NCI-H2107 (cell line): ENCODE data around the gene ATF6.

ENCODE experiments used
- DNase-seq: peaks from one replicate; lab custom pipeline; 2025; lab: John Stamatoyannopoulos, UW

ATF6 gene

DNA sequence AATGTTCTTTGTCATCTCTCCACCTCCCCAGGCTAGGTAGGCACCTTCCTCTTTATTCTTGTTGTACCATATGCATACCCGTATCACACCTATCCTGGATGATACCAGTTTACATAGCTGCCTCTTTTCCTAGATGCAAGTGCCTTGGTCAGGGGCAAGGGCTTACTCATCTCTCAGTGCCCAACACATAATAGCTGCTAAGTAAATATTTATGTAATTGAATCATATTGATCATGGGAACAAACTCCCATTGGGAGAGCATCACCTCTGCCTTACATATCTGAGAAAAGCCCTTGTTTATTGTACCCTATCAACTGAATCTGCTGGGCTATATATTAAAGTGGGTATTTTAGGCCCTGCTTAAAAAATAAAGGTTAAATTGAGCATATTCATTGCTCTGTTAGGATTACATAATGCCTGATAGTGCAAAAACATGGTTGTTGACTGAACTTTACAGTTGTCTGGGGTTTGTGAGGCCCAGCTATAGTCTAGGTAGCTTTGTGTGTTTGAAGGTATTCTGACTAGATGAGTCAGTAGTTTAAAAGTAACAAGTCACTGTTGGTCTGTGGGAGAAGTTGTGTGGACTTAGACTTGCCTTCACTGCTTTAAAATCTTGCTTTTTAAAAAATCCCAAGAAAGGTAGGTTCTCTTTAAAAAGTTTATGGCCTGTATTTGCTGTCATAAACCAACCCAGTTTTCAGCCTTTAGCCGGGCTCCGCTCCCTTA is 174.9 kb downstream of the ATF6 start:
- DNase-seq = no peak

DNA sequence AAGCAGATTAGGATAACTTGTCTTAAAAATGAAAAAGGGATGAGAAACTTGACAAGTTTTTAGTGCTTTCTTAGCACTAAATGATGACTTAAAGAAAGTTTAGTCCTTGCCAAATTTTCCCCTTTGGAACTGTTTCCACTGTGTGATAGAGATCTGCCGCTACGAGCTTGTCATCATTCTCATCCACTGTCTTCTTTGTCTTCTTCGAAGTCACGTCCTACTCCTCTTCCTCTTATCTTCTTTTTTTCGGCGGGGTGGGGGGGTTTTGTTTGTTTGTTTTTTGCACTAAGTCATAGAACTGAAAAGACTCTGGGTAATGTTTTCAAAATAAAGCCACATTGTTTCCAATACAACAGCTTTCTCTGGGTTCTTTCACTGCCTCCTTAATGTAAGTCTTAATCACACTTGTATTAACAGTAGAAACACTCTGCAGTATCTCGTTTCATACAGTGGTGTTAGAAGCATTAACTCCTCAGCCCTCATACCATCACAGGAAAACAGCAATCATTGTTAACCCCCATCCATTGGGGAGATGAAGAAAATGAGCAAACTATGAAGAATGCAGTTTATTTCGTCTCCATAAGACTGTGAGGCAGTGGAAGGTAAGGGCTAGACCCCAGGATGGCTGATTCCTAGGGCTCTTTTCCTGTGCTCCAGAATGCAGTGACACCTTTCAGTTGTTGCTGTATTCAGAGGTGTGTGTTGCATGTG is 175.8 kb downstream of the ATF6 start:
- no peak for DNase-seq

DNA sequence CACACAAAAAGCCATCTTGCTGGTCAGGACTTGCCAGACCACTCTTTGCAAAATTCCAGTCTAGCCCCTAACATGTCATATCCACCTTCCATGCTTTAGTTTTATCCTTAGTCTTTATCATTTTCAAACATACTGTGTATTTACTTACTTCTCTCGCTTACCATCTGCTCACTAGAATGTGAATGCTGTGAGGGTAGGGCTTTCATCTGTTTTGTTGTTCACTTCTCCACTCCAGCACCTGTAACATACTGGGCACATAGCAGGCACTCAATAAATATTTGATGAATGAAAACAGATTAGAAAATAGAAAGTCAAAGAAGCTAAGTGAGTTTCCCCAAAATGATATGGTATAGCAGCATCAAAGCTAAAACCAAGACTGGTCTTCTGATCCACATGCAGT is 177.6 kb downstream of the ATF6 start:
- no peak for DNase-seq

DNA sequence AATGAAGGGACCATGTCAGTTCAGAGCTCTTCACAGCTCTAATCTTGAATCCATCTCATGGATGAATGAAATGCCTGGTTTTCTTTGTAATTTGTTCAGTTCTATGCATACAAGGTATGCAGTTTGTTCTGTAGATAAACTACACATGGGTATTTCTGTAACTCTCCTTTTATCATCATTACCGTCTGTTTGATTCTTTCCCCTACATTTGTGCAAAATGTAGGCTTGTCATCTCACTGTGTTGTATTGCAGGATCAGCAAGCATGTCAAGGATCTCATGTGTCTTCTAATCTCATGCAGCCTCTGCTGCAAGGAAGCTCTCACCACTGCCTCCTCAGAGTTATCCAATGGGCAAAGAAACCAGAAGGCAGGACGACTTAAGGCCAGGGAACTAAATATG is 178.3 kb downstream of the ATF6 start:
- no peak for DNase-seq

GRCh38 chr1:161945306-161946060 is 179.4 kb downstream of the ATF6 start:
- DNase-seq = no peak

DNA sequence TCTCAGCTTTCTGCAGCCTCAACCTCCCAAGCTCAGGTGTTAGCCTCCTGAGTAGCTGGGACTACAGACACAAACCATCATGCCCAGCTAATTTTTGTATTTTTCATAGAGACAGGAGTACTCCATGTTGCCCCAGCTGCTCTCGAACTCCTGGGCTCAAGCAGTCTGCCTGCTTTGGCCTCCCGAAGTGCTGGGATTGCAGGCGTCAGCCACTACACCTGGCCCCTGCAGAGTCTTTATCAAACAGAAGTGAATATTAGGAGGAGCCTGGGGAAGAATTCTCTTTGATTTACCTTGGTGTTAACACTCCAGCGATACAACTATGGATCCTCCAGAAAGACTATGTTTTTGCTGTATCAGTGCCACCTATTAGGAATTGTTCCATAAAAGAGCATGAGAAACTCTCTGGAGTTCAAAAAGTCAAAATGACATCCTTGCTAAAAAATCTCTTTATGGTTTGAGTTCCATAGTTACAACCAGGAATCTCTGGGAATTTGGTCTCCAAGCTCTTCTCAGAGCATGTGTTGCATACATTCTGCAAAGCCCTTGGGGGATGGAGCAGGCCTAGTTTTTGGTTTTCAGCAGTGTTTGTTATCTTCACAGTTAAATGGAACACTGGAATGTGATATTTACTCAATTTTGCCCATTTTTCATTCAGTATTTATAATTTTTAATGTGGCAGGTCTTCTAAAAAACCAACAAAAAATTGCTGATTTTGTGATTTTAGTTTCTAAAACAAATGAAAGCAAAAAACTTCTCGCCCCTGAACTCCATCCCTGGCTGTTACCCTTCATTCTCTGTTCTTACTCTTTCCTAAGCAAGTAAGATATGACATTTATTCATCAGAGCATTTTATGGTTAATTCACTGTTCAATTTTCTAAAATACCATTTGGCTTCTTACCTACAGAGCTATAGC is 180.2 kb downstream of the ATF6 start:
- no peak for DNase-seq

- DNase-seq = no peak
These were observed 182.3 kb downstream of the ATF6 start for GRCh38 chr1:161948435-161948834.

DNA sequence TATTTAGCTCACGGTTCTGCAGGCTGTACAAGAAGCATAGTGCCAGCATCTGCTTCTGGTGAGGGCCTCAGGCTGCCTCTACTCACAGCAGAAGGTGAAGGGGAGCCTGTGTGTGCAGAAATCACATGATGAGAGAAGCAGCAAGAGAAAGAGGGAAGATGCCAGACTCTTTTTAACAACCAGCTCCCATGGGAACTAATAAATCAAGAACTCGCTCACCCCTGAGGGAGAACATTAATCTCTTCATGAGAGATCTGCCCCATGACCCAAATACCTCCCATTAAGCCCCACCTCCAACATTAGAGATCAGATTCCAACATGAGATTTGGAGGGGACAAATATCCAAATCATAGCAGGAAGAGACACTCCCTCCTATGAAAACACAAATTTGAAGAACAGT is 183.4 kb downstream of the ATF6 start:
- DNase-seq = no peak

DNA sequence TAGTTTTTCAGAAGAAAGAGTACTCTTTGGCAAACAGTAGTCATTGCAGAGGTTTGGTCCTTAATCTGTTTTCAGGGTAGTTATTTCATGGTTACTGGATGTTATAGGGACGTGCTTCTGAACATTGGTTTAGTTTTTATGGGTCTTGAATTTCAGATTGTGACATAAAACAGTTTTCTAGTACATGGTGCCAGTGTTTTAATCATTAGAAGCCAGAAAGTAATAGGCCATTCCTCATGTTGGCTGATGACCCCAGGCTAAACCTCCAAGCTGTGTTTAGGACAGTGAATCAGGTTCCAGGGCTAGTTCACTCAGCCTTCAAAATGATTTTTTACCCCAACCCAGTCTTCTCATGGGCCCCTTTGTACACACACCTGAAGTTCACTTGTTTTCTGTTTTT is 184.3 kb downstream of the ATF6 start:
- DNase-seq = no peak

GRCh38 chr1:161951646-161952045 is 185.5 kb downstream of the ATF6 start:
- no peak for DNase-seq

DNA sequence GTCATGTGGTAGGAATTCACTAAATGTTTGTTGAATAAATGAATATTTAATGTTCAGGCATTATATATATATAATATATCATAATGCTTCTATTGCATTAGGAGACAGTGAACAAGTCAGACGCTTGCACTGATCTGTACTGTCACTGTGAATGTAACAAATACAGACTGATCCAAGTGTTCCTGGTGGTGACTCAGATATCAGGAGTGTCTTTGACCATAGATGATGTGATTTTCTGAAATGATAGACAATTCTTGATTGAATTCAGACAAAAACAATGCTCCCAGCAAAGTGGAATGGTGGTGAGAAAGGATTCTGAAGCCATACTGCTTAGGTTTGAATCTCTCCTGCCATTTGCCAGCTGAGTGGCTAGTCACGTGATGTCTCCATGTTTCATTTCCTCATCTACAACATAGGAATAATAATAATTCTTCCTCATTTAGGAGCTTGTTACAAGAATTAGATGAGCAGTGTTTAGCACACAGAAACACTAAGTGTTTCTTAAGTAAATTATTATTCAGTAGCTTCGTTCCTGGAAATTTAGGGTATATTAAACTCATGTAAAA is 186.6 kb downstream of the ATF6 start:
- DNase-seq = no peak

DNA sequence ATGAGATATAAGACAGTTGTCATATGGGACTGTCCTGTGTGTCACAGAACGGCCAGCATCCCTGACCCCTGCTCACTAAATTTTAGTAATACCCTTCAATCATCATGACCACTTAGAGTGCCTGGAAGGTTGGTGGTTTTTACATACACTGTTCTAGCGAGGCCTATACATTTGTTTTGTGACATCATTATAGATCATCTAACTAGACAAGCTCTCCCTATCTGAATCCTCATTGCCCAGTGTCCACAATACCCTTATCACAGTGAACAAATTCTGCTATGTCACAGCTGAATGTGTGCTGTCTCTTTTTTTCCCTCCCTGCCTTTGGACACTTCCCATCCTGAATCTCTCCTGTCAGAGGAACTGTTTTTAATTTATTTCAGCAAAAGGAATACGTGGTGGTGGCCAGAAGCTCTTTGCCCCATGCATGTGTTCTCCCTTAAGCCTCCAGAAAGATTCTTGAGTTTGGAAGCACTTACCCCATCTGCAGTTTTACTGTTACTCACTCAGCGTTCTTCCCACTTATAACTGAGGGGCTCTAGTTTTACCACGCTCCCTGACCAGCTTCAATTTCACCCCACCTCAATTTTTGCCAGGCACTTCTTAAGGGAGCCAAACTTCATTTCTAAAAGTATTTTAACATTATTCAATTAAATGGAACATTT is 187.3 kb downstream of the ATF6 start:
- DNase-seq = no peak

GRCh38 chr1:161954050-161954449 is 187.9 kb downstream of the ATF6 start:
- DNase-seq = no peak

- no peak for DNase-seq
These were observed 188.3 kb downstream of the ATF6 start for GRCh38 chr1:161954466-161954865.

DNA sequence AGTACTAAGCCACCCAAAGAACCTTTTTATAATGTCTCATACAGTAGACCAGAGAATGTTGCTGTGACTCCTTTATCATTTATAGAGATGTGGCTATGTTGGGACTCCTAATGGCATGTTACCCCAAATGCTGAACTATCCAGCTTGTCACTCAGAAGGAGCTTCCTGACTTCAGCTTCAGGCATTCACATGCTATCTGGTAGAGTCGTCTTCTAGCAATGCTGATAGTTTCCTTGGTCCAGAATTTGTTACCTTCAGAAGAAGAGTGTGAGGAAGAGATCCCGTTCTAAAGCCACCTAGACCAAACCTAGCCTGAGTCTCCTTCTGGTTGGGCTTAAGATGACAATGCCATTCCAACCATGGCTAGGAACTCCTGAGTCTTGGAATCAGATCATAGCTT is 189.5 kb downstream of the ATF6 start:
- DNase-seq = no peak

DNA sequence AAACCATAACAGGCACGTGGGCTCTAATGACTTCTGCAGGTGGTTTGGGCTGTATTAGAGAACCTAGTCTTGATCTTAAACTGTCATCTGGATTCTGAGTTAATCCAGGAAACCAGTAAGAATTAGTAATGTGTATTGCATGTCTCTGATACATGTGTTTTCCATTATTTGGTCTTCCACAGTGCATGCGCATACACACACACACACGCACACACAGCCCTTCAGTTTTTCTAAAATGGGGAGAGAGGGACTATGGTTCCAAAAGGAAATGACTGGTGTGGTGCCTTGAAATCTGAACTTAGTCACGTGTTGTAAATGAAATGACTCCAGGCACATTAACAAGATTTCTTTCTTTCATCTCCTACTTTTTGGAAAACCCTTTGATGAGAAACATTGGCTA is 190.0 kb downstream of the ATF6 start:
- DNase-seq = no peak

DNA sequence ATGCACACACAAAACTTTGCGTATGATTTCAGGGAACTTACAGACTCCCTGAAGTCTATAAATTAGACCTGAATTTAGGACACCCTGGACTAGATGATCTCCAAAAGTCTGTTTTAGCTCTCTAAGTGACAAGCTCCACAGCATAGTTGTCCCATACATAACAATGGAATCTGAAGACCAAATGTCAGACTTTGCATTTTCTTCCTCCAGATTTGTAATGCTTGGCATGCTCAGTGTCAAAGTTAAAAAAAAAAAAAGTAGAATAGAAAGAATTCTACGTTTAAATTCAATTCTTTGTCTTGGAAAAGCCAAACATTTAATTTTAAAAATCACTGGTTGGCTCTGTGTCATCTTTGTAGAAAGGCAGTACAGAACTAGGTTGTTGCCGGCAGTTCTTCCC is 190.8 kb downstream of the ATF6 start:
- no peak for DNase-seq

- no peak for DNase-seq
These were observed 192.3 kb downstream of the ATF6 start for GRCh38 chr1:161958425-161958824.

- no peak for DNase-seq
These were observed 196.2 kb downstream of the ATF6 start for GRCh38 chr1:161962091-161962887.

GRCh38 chr1:161966067-161966466 is 199.9 kb downstream of the ATF6 start:
- DNase-seq = no peak
